Smooth muscle cell (in vitro differentiated cells): ENCODE results near the gene CGB3. TPM values are rescaled to one million over a fixed set of nuclear protein-coding genes. Genes with fewer than 3 reads are reported as not detected.

Experiments
- DNase-seq: peaks from one replicate; lab custom pipeline; 2025; ENCODE audit not compliant: unreplicated experiment; lab: John Stamatoyannopoulos, UW
- H2AFZ ChIP-seq: fragments of 200-600 bp; sonication (generic); 2 replicates; pipeline ENCODE4 v1.6.0; 2016; ENCODE audit warnings: antibody characterized with exemption, low read depth, mild to moderate bottlenecking
- H3F3A ChIP-seq: fragments of 200-600 bp; sonication (generic); 2 replicates; pipeline ENCODE4 v1.6.0; 2017; ENCODE audit warnings: antibody characterized with exemption, low read depth
- H3K27ac ChIP-seq: fragments of 200-600 bp; sonication (generic); 2 replicates; pipeline ENCODE4 v1.5.1; 2016; ENCODE audit warnings: low read depth, mild to moderate bottlenecking
- H3K27me3 ChIP-seq: fragments of 200-600 bp; sonication (generic); 2 replicates; pipeline ENCODE4 v1.6.1; 2016; ENCODE audit warnings: low read depth, mild to moderate bottlenecking
- H3K36me3 ChIP-seq: fragments of 200-600 bp; sonication (generic); 2 replicates; pipeline ENCODE4 v1.5.1; 2016; ENCODE audit warnings: low read depth
- H3K4me1 ChIP-seq: fragments of 200-600 bp; sonication (generic); 2 replicates; pipeline ENCODE4 v1.5.1; 2016; ENCODE audit warnings: low read depth
- H3K4me2 ChIP-seq: fragments of 200-600 bp; sonication (generic); 2 replicates; pipeline ENCODE4 v1.6.0; 2016; ENCODE audit warnings: mild to moderate bottlenecking
- H3K4me3 ChIP-seq: fragments of 200-600 bp; sonication (generic); 2 replicates; pipeline ENCODE4 v1.5.1; 2016; ENCODE audit warnings: mild to moderate bottlenecking
- H3K79me2 ChIP-seq: fragments of 200-600 bp; sonication (generic); 2 replicates; pipeline ENCODE4 v1.6.0; 2016; ENCODE audit warnings: low read depth, mild to moderate bottlenecking
- H3K9ac ChIP-seq: fragments of 200-600 bp; sonication (generic); 2 replicates; pipeline ENCODE4 v1.6.0; 2016; ENCODE audit warnings: low read depth
- H3K9me3 ChIP-seq: fragments of 200-600 bp; sonication (generic); replicated peaks from 2 replicates; pipeline ENCODE4 v1.5.1; 2016; ENCODE audit warnings: low read depth
- H4K20me1 ChIP-seq: fragments of 200-600 bp; sonication (generic); 2 replicates; pipeline ENCODE4 v1.6.0; 2016; ENCODE audit warnings: low read depth
- WGBS: methylation state at CpG from one replicate; pipeline ENCODE4 v1.1.7; 2016; ENCODE audit warnings: low lambda C conversion rate; 5-methylcytosine and 5-hydroxymethylcytosine counted together
- polyA plus RNA-seq: library from polyadenylated mRNA; unstranded; fragments of >200 nt; fragmentation: Nextera tagmentation; extraction: Ambion mirVana; gene quantifications from 2 replicates; pipeline ENCODE4 v1.2.1, GENCODE V29; 2016
- total RNA-seq: library from RNA; depleted of rRNA; stranded (reverse); fragments of >200 nt; gene quantifications from 2 replicates; pipeline ENCODE4 v1.2.3, GENCODE V29; 2014
- TF ChIP-seq, protein P1 (sequence below): fragments of 200-600 bp; sonication (generic); IDR thresholded peaks from 2 replicates; pipeline ENCODE4 v1.5.1; 2017; ENCODE audit warnings: borderline replicate concordance, mild to moderate bottlenecking, antibody characterized with exemption; ENCODE audit not compliant: insufficient read depth, poor library complexity, severe bottlenecking

Gene CGB3
- total and polyA plus RNA-seq, 2 experiments from 2014 or later = 0.45 TPM; not detected in 1

- TF ChIP-seq, protein P1, sequence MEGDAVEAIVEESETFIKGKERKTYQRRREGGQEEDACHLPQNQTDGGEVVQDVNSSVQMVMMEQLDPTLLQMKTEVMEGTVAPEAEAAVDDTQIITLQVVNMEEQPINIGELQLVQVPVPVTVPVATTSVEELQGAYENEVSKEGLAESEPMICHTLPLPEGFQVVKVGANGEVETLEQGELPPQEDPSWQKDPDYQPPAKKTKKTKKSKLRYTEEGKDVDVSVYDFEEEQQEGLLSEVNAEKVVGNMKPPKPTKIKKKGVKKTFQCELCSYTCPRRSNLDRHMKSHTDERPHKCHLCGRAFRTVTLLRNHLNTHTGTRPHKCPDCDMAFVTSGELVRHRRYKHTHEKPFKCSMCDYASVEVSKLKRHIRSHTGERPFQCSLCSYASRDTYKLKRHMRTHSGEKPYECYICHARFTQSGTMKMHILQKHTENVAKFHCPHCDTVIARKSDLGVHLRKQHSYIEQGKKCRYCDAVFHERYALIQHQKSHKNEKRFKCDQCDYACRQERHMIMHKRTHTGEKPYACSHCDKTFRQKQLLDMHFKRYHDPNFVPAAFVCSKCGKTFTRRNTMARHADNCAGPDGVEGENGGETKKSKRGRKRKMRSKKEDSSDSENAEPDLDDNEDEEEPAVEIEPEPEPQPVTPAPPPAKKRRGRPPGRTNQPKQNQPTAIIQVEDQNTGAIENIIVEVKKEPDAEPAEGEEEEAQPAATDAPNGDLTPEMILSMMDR = no peak
- H3F3A ChIP-seq = no peaks in the 10 kb centered on the region
- no peaks in the 10 kb centered on the region for H3K79me2 ChIP-seq
- H3K9ac ChIP-seq = no peak overlapping the region
- 62% methylated on average over 3 of the region's 3 CpGs for WGBS
- H3K4me1 ChIP-seq = peaks cover 16% of the 10 kb centered on the region
- DNase-seq = no peak
- H3K4me2 ChIP-seq = no peak overlapping the region
- H3K36me3 ChIP-seq = no peaks in the 10 kb centered on the region
- peaks cover 15% of the 10 kb centered on the region for H3K27me3 ChIP-seq
- H3K4me3 ChIP-seq = no peak overlapping the region
- H2AFZ ChIP-seq = no peak overlapping the region
- H4K20me1 ChIP-seq = no peaks in the 10 kb centered on the region
- no peak overlapping the region for H3K27ac ChIP-seq
- H3K9me3 ChIP-seq = no peaks in the 10 kb centered on the region
Observed at GRCh38 chr19:49067554-49067953, 43.4 kb upstream of the CGB3 start.

DNA sequence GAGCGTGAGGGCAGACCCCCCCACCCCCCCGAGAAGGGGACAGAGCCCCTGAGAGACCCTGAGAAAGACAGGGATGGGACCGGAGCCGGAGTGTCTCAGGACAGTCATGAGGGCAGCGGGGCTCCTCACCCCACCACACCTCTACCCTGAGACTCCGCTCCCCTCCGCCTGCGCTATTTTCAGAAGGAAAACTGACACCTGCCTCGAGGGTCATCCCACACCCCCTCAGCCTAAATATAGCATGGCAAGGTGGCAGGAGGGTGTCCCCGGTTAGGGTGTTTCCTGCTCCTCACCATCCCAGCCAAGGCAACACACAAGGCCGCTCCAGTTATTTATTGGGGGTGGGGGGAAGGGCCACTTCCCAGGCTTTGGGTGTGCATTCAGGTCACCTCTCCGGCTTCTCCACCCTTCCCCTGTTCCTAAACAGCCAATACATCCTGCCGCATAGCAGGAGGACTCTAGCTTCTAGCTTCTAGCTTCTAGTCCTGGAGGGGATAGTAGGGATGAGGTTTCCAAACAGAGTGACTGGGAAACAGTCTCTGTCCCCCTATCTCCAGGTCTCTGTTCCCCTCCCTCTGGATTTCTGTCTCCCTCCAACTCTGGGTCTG is 41.9 kb upstream of the CGB3 start:
- Histone ChIP-seq H3K27me3 (peaks cover 2% of the 10 kb centered on the region), H3K4me2 (no peak overlapping the region), H3K27ac (no peak overlapping the region), H3K36me3 (no peaks in the 10 kb centered on the region), H3K79me2 (no peaks in the 10 kb centered on the region), H3K4me3 (no peak overlapping the region), H3F3A (no peaks in the 10 kb centered on the region), H3K4me1 (peaks cover 16% of the 10 kb centered on the region), H2AFZ (no peak overlapping the region), H4K20me1 (no peaks in the 10 kb centered on the region), H3K9ac (no peak overlapping the region), H3K9me3 (no peaks in the 10 kb centered on the region)
- TF ChIP-seq, protein P1 = no peak
- DNase-seq = no peak
- WGBS = 84% methylated on average over 11 of the region's 13 CpGs

DNA sequence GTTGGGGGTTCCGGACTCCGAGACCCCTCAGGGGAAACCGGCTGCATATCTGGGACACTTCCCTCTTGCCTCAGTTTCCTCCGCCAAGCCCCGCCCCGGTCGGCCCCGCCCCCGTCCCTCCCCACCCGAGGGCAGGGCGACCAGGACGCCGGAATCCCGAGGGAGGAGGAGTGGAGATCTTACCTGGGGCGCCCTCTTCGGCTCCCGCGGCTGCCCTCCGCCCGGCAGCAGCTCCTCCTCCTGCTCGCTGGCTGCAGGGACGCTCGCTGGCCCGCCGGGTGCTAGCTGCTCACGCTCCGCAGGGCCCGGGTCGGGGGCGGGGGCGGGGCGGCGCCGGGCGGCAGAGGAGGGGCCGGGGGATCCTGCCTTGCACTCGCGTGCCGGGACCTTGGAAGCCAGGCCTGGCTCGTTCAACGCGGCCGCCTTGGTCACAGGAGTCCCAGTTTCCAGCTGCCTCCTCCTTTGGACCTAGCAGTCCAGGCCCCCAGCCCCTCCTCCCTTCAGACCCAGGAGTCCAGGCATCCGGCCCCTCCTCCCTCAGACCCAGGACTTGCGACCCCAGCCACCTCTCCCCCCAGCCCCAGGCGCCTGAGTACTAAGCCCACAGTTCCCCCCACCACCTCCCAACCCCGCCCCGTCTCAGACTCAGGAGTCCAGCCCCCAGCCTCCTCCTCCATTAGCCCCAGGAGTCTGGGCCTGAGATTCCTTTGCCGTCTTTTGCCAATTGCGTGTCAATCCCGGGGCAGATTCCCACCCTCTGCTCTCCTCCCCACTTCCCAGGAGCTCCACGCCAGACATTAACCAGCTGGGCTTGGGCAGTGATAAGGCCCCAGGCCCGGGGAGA is 40.9 kb upstream of the CGB3 start, which contains the start of gene NTF4:
Gene NTF4 (minus strand): TSS at position 51 of the 844 bp plus-strand sequence. CDS start 2,821 bp downstream, outside the sequence.
- TF ChIP-seq, protein P1 = no peak
- Histone ChIP-seq H2AFZ (no peak within 1 kb of the TSS), H3K9ac (peak within 1 kb of the TSS; percentile 39), H3K36me3 (no peaks in the 10 kb centered on the region), H3K79me2 (no peaks in the 10 kb centered on the region), H3K27ac (peak within 1 kb of the TSS; percentile 4), H3K9me3 (no peaks in the 10 kb centered on the region), H3F3A (no peaks in the 10 kb centered on the region), H3K27me3 (no peaks in the 10 kb centered on the region), H3K4me2 (peak within 1 kb of the TSS; percentile 81), H3K4me1 (peaks cover 16% of the 10 kb centered on the region), H4K20me1 (peaks cover 6% of the 10 kb centered on the region), H3K4me3 (peak within 1 kb of the TSS; percentile 53)
- 12% methylated on average over 8 of the region's 53 CpGs for WGBS
- DNase-seq = peak; percentile 60
